Left forelimb (tissue), 1 donor: Measurements from ENCODE around the gene ACSM3.
A peak's percentile ranks its signal among the peaks of the same experiment; 100 is the strongest.
"Not testable (repeated sequence)": the region's sequence is repeated elsewhere in the genome, so short reads cannot be mapped to it uniquely, and the experiment has no call there.

ENCODE experiments used
- DNase-seq: peaks from one replicate; pipeline ENCODE4 v3.0.0-alpha.2; 2018; ENCODE audit warnings: low spot score

Gene ACSM3, protein sequence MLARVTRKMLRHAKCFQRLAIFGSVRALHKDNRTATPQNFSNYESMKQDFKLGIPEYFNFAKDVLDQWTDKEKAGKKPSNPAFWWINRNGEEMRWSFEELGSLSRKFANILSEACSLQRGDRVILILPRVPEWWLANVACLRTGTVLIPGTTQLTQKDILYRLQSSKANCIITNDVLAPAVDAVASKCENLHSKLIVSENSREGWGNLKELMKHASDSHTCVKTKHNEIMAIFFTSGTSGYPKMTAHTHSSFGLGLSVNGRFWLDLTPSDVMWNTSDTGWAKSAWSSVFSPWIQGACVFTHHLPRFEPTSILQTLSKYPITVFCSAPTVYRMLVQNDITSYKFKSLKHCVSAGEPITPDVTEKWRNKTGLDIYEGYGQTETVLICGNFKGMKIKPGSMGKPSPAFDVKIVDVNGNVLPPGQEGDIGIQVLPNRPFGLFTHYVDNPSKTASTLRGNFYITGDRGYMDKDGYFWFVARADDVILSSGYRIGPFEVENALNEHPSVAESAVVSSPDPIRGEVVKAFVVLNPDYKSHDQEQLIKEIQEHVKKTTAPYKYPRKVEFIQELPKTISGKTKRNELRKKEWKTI

DNA sequence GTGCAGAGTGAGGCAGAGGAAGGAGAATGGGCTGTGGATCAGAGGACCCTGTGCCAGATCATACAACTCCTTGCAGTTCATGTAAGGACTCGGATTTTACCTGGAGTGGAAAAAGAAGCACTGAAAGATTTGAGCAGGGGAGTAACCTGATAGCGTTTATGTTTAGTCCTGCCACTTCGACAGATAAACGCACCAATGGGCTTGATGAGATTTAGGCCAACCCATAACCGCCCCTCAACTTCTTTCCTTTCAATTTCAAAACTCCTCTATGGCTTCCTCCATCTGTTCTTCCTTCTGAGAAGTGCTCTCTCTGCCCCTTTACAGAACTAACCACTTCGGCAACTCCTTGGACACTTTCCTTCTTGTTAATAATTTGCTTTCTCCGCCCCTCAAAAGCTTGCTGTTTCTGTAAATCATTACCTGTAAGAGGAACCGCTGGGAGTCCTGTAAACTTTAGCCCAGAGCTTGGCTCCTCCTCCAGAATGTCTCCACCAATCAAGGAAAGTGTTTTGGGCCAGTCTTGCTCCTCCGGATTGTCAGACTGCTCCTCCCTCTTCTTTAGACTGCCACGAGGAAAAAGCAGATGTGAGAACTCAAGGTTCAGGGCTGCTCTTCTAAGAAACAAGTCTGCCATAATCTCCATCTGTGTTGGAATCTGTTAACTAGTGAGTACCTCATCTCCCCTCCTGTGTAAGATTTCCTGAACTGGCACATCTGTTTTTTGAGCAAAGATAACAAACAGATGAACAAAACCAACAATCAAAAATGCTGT, at the start of gene ACSM3:
ACSM3 (plus strand) TSS at position 554 of the 772 bp plus-strand sequence. CDS start 6,021 bp downstream, outside the sequence.
- peak; percentile 68 for DNase-seq

DNA sequence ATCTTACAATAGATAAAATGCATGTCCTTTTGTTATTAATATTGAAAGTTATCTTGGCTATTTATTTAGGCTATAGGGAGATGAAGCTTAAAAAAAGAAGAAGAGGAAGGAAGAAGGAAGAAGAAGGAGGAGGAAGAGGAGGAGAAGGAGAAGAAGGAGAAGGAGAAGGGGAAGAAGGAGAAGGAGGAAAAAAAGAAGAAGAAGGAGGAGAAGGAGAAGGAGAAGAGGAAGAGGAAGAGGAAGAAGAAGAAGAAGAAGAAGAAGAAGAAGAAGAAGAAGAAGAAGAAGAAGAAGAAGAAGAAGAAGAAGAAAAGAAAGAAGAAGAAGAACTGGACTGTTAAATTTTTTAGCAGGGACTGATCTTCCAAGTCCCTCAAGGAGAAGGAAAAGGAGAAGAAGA, 46.1 kb upstream of the ACSM3 start:
- DNase-seq = not testable (repeated sequence)

DNA sequence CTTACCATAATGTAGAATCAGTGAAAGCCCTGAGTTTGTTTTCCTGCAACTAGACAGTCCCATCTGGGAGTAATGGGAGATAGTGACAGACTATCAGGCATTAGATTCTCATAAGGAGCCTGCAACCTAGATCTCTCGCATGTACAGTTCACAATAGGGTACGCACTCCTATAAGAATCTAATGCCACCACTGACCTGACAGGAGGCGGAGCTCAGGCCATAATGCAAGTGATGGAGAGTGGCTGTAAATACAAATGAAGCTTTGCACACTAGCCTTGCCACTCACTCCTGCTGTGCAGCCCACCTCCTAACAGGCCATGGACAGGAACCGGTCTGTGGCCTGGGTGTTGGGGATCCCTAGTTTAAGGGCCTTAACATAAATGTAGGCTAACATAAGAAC, 43.6 kb upstream of the ACSM3 start:
- DNase-seq = no peak

- DNase-seq = no peak
These were observed 37.2 kb upstream of the ACSM3 start for GRCh38 chr16:20726661-20727060.

DNA sequence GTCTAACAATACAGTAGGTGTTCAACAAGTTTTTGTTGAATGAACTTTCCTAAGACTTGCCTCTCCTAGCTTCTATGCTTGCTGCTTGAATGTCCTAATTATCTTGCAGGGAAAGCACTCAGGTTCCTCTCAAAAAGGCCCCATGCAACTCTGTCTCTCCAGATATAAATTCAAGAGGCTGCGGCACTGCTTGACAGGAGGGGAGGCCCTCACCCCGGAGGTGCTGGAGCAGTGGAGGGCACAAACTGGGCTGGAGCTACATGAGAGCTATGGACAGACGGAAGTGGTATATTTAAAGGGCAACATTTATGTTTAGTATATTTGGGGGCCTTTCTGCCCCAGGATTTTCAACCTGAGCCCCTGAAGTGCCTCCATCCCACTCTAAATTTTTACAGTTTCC, 36.6 kb upstream of the ACSM3 start:
- DNase-seq = no peak

GRCh38 chr16:20729141-20729540, 34.7 kb upstream of the ACSM3 start:
- no peak for DNase-seq

GRCh38 chr16:20734056-20734455, 29.8 kb upstream of the ACSM3 start:
- no peak for DNase-seq

GRCh38 chr16:20734782-20735181, 29.0 kb upstream of the ACSM3 start:
- no peak for DNase-seq

DNA sequence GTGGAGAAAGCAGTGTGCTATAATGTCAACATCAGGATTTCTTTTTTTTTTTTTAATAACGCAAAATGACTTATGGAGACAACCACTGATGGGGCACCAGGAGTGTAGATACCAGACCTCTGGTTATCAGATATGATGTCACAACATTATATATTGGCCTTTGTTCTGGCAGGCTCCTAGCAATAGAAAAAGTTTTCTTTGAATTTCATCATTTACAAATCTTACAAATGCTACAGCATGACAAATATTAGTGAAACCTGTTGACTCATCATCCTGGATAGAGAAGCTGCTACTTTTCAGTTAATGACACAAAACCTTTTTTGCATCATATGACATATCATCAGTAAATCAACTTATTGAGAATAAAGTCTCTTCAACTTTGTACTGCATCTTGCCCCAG, 28.3 kb upstream of the ACSM3 start:
- no peak for DNase-seq

GRCh38 chr16:20740007-20740883, 23.6 kb upstream of the ACSM3 start:
- no peak for DNase-seq

- DNase-seq = peak; percentile 92
These were observed 22.8 kb upstream of the ACSM3 start for GRCh38 chr16:20740901-20741521.

DNA sequence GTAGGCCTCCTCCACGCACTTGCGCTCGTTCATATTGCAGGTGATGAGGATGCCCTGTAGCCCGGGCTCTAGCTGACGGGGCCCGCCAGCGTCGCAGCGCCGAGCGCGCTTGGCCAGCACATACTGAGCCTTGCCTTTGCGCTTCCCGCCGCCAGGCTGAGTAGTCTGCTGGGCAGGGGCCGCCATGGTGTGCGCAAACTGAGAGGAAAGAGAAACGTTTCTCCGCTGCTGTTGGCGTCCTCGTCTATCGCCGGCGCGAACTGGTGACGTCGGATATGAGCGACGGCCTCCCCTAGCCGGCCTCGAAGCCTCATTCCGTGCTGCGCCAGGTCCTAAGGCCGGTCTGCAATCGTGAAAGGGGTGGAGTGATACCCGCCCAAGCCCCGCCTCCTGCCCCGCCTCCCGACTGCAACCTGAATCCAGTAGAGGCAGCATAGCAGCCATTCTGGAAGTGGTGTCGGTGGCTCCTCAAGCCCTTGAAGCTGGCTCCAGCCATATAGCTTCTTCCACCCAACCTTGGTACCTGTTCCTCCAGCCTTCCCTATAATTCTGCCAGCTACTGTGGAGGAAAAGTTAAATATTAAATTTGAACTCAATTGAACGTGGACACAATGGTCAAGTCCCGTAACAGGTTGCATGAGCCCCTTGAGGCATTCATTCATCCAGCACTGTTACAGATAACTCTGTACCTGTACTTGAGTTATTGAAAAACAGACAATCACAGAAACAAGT, 22.1 kb upstream of the ACSM3 start, which contains the start of gene THUMPD1:
THUMPD1 (minus strand) TSS at position 265 of the 732 bp plus-strand sequence; CDS start at position 186, 79 bp downstream.
- DNase-seq = peak; percentile 94

DNA sequence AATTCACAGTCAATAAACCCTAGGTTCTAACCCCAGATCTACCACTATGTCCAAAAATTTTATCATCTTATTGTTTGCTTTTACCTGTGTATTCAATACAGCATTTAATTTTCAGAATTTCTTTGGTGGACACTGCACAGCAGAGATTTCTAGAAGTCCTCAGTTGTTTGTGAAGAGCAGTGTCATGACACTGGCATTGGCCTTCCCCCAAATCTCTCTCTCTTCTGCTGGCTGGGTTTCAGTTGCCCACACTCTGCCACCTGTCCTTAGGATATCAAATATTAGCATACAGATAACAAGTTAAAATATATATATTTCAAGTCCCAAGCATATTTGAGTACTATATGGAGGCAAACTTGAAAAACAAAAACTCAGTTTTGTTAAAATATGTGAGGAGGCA, 20.2 kb upstream of the ACSM3 start:
- DNase-seq = no peak

DNA sequence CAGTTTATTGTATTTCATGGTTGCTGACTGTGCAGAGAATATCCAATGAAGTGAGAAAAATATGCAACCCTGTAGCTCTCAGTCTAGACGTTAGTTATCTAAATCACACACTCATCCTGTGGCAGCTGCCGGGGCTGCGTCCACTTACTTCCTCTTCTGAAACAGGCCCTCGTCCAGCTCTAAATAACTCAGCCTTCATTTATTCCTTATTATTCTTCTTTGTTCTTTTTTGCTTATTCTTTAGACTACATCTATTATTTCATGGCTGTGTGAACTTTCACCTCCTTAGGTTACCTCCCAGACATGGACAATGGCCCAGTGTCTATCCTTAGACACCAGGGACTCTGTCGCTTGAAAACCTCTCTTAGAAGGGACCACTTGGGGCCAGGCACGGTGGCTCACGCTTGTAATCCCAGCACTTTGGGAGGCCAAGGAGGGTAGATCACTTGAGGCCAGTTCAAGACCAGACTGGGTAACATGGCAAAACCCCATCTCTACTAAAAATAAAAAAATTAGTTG, 18.8 kb upstream of the ACSM3 start:
- DNase-seq = no peak

DNA sequence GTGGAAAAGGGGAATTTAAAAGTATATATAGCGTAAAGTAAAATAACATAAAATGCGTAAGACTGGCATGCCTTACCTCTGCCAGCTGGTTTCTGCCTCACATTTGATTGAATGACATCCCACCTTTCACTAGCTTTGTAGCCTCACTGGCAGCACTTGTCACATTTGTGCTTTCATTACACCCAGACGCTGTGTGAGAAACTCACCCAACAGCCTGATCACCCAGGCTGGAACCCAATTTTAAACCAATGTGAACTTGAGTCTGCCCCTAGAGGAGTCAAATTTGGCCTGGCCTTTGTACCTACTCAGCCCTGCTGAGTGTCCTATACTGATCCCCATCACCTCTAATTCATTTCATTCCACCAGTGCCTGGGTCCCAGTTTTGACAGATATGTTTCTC, 17.4 kb upstream of the ACSM3 start:
- no peak for DNase-seq

DNA sequence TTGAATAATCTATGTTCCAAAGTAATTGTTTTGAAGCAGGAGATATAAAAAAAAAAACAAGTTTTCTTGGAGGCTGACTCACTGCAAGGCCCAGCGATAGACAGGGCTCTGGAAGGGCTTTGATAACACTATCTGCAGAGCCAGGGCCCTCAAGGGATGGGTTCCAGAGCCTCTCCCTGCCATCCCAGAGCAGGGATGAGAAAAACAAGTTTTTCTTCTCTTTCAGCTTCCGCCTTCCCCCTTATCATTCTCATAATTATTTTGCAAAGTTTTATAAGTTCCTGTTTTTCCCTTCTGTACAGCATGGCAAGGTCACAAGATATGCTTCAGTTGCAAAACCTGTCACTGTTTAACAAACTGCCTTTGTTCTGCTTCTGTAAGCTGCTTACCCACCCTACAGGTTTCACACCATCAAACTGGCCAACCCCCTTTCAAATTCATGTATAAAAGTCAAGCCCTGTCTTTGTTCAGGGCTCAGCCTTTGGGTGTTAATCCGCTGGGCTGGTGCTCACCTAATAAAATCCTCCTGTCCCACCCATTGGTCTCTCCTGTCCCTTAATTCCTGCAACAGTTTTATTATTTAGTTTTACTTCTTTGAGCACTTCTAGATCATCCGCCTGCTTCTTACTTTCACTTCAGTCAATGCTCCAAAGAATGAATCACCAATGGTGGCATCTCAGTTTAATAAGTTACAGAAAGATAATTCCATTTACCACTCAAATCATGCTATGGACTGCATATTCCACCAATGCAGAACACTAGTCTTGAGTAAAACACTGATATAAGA, 16.6 kb upstream of the ACSM3 start:
- DNase-seq = no peak

DNA sequence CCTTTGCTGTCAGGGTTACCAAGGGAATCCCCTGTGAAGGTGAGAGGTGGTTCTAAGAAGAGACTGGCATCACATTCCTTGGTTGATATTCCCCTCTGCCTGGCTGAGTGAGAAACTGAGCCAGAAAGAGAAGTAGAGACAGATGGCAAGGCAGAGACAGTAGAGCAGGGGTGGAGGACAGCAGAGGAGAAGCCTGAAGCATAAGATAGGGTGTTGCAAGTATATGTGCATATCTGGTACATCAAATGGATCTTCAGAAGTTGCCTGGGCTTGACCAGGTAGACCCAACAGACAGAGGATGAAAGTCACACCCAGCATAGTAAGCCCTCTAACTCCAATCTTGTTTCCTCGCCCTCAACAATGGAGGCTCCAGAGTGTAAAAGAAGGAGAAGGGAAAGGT, 14.3 kb upstream of the ACSM3 start:
- DNase-seq = no peak

DNA sequence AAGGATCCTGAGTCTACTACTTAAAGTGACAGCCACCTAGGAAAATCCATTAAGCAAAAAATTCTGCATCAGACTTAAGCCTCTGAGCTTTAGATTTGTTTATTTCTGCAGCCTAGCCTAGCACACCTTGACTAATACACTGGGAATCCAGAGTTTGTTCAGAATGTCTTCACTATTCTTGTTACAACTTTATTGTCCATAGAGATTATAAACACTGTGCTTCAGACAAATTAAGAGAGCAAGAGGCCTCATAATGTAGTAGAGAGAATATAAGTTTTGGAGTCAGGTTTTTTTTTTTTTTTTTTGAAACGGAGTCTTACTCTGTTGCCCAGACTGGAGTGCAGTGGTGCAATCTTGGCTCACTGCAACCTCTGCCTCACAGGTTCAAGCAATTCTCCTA, 13.3 kb upstream of the ACSM3 start:
- DNase-seq = no peak

- DNase-seq = no peak
These were observed 10.1 kb upstream of the ACSM3 start for GRCh38 chr16:20753727-20754126.

DNA sequence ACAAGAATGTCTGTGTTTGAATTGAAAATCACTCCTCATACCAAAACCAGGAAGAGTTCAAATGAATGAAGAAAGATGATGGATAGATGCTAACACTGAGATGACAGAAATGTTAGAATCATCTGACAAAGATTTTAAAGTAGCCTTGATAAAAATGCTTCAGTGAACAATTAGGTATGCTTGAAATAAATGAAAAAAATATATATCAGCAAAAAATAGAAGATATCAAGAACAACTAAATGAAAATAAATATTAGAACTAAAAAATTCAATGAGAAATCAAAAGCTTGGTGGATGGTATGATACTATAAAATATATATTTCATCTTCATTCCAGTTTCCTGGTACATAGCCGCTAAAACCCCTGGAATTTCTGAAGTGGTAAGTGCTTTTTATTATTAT, 8.6 kb upstream of the ACSM3 start:
- no peak for DNase-seq
